GM23338 (cell line): ENCODE data around the gene CHRNA4. TPM values are rescaled to one million over a fixed set of nuclear protein-coding genes. Genes with fewer than 3 reads are reported as not detected.
A peak's percentile ranks its signal among the peaks of the same experiment; 100 is the strongest.

Experiments
- ATAC-seq: fragments of 200-7000 bp; cut with Tn5 transposase; 3 replicates; pipeline ENCODE4 v1.9.1; 2020
- DNase-seq: peaks from one replicate; pipeline ENCODE4 v3.0.0-alpha.2; 2015; ENCODE audit warnings: low spot score
- H2AFZ ChIP-seq: fragments of 200-600 bp; sonication (generic); 2 replicates; pipeline ENCODE4 v1.8.0; 2016; ENCODE audit warnings: antibody characterized with exemption, mild to moderate bottlenecking, moderate library complexity
- H3F3A ChIP-seq: fragments of 200-600 bp; sonication (generic); replicated peaks from 2 replicates; pipeline ENCODE4 v1.8.0; 2017; ENCODE audit warnings: antibody characterized with exemption, mixed run types, low read depth
- H3K27ac ChIP-seq: fragments of 200-600 bp; sonication (generic); 2 replicates; pipeline ENCODE4 v1.6.1; 2016; ENCODE audit warnings: low read depth
- H3K27me3 ChIP-seq: fragments of 200-600 bp; sonication (generic); 2 replicates; pipeline ENCODE4 v1.8.0; 2016; ENCODE audit warnings: mild to moderate bottlenecking, mixed run types, moderate library complexity; ENCODE audit not compliant: insufficient read depth
- H3K36me3 ChIP-seq: fragments of 200-600 bp; sonication (generic); 2 replicates; pipeline ENCODE4 v1.8.0; 2016; ENCODE audit warnings: mild to moderate bottlenecking; ENCODE audit not compliant: insufficient read depth
- H3K4me1 ChIP-seq: fragments of 200-600 bp; sonication (generic); 2 replicates; pipeline ENCODE4 v1.8.0; 2016; ENCODE audit warnings: mild to moderate bottlenecking, moderate library complexity; ENCODE audit not compliant: insufficient read depth
- H3K4me2 ChIP-seq: fragments of 200-600 bp; sonication (generic); 2 replicates; pipeline ENCODE4 v1.7.1; 2017; ENCODE audit warnings: mixed run types
- H3K4me3 ChIP-seq: fragments of 200-600 bp; sonication (generic); 2 replicates; pipeline ENCODE4 v1.6.1; 2016; ENCODE audit warnings: mixed run types
- H3K79me2 ChIP-seq: fragments of 200-600 bp; sonication (generic); replicated peaks from 2 replicates; pipeline ENCODE4 v1.8.0; 2017; ENCODE audit warnings: mild to moderate bottlenecking; ENCODE audit not compliant: insufficient read depth
- H3K9me2 ChIP-seq: fragments of 200-600 bp; sonication (generic); 2 replicates; pipeline ENCODE4 v1.8.0; 2017; ENCODE audit not compliant: insufficient read depth
- H4K20me1 ChIP-seq: fragments of 200-600 bp; sonication (generic); replicated peaks from 2 replicates; pipeline ENCODE4 v1.8.0; 2017; ENCODE audit warnings: mild to moderate bottlenecking; ENCODE audit not compliant: insufficient read depth
- H3K27ac Mint-ChIP-seq: 2 replicates; pipeline ENCODE4 v1.8.0; 2020; ENCODE audit warnings: inconsistent platforms, mild to moderate bottlenecking, moderate library complexity, mixed read lengths
- H3K27me3 Mint-ChIP-seq: 3 replicates; pipeline ENCODE4 v1.8.0; 2022; ENCODE audit warnings: low read depth, mild to moderate bottlenecking, moderate library complexity, mixed read lengths, inconsistent platforms; ENCODE audit not compliant: insufficient read depth, poor library complexity
- H3K36me3 Mint-ChIP-seq: 3 replicates; pipeline ENCODE4 v1.8.0; 2021; ENCODE audit warnings: low read depth, mild to moderate bottlenecking, inconsistent platforms, moderate library complexity, mixed read lengths
- H3K4me1 Mint-ChIP-seq: 3 replicates; pipeline ENCODE4 v1.8.0; 2020; ENCODE audit warnings: mild to moderate bottlenecking, inconsistent platforms, mixed read lengths
- H3K4me3 Mint-ChIP-seq: 3 replicates; pipeline ENCODE4 v1.8.0; 2021; ENCODE audit warnings: moderate library complexity, mild to moderate bottlenecking, inconsistent platforms, mixed read lengths
- H3K9me3 Mint-ChIP-seq: 3 replicates; pipeline ENCODE4 v1.8.0; 2020; ENCODE audit warnings: moderate library complexity, mild to moderate bottlenecking, inconsistent platforms, mixed read lengths
- CREB1 ChIP-seq: fragments of 250-450 bp; sonication (Bioruptor Pico); IDR thresholded peaks from 2 replicates; pipeline ENCODE4 v1.5.0; 2020; ENCODE audit warnings: low read depth, mild to moderate bottlenecking, moderate library complexity
- CTCF ChIP-seq, 2 experiments: fragments of 200-600 bp in 1 of 2; sonication (generic) in 1 of 2; conservative IDR thresholded peaks; 2 replicates each; pipeline versions ENCODE4 v1.5.1 to v1.6.1; 2016 to 2017; ENCODE audit warnings: antibody characterized with exemption in 2 of 2, low read depth in 2 of 2, mild to moderate bottlenecking in 2 of 2, moderate library complexity in 1 of 2
- EZH2 ChIP-seq: fragments of 200-600 bp; sonication (generic); IDR thresholded peaks from one replicate; pipeline ENCODE4 v1.8.0; 2017; ENCODE audit warnings: antibody characterized with exemption, mild to moderate bottlenecking, low read depth; ENCODE audit not compliant: unreplicated experiment
- EZH2phosphoT487 ChIP-seq: fragments of 200-600 bp; sonication (generic); IDR thresholded peaks from one replicate; pipeline ENCODE4 v1.8.1; 2018; ENCODE audit warnings: antibody characterized with exemption; ENCODE audit not compliant: unreplicated experiment
- JUNB ChIP-seq: IDR thresholded peaks from one replicate; pipeline ENCODE4 v1.6.1; 2016; ENCODE audit warnings: antibody characterized with exemption; ENCODE audit not compliant: unreplicated experiment
- NANOG ChIP-seq: IDR thresholded peaks from 2 replicates; pipeline ENCODE4 v1.6.1; 2016; ENCODE audit warnings: antibody characterized with exemption, borderline replicate concordance
- STAT1 ChIP-seq: IDR thresholded peaks from one replicate; pipeline ENCODE4 v1.6.1; 2016; ENCODE audit warnings: antibody characterized with exemption; ENCODE audit not compliant: unreplicated experiment
- ZNF114 ChIP-seq: fragments of 250-450 bp; sonication (Bioruptor Pico); IDR thresholded peaks from 2 replicates; pipeline ENCODE4 v1.5.0; 2020; ENCODE audit warnings: mild to moderate bottlenecking, moderate library complexity
- ZNF331 ChIP-seq: fragments of 250-450 bp; sonication (Bioruptor Pico); IDR thresholded peaks from 2 replicates; pipeline ENCODE4 v1.5.0; 2020; ENCODE audit warnings: low read depth, mild to moderate bottlenecking, moderate library complexity
- polyA plus RNA-seq: library from polyadenylated mRNA; unstranded; fragments of >200 nt; fragmentation: Nextera tagmentation; extraction: Ambion mirVana; gene quantifications from 2 replicates; pipeline ENCODE4 v1.2.1, GENCODE V29; 2016
- total RNA-seq: library from RNA; depleted of rRNA; stranded (reverse); fragments of >200 nt; shearing (Covaris generic); gene quantifications from 2 replicates; pipeline ENCODE4 v1.2.3, GENCODE V29; 2014

The CHRNA4 gene
- total and polyA plus RNA-seq, 2 experiments from 2014 or later: 2.7 to 3.9 TPM

GRCh38 chr20:63325554-63326313 is 35.4 kb downstream of the CHRNA4 start (continued):
- TF ChIP-seq ZNF331 (CRISPR knock-in tag) (no peak), EZH2 (no peak)

DNA sequence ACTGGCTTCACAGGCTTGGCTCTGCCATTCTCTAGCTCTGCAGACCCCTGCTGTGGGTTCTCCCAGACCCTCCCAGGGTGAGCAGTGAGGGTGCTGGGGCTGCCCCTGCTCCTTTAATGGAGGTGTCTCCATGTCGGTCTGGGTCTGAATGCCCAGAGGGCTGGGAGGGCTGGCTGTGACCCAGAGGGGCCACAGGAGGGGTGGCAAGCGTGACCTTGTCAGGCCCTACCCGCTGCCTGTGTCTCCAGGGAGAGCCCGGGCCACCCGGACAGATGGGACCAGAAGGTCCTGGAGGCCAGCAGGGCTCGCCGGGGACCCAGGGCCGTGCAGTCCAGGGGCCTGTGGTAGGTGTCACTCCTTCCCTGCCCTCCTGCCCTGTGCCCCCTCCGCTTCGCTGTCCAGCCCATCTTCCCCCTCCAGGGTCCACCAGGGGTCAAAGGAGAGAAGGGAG is 36.1 kb downstream of the CHRNA4 start:
- no peaks in the 10 kb centered on the region for H3F3A ChIP-seq
- ATAC-seq (no peak), DNase-seq (no peak)
- no peaks in the 10 kb centered on the region for H3K9me2 ChIP-seq
- no peak overlapping the region for H2AFZ ChIP-seq
- Mint-ChIP-seq H3K4me3 (no peak overlapping the region), H3K36me3 (no peaks in the 10 kb centered on the region; the same call in 2 of the 3 replicates), H3K27me3 (peaks cover 8% of the 10 kb centered on the region), H3K4me1 (peaks cover 8% of the 10 kb centered on the region), H3K27ac (no peak overlapping the region), H3K9me3 (no peaks in the 10 kb centered on the region; the same call in 2 of the 3 replicates)
- H4K20me1 ChIP-seq: no peaks in the 10 kb centered on the region
- H3K79me2 ChIP-seq: no peaks in the 10 kb centered on the region
- H3K36me3 ChIP-seq: no peaks in the 10 kb centered on the region
- TF ChIP-seq NANOG: no peak
- no peak for TF ChIP-seq ZNF114 (CRISPR knock-in tag)
- TF ChIP-seq STAT1: no peak
- no peak for TF ChIP-seq EZH2phosphoT487
- no peak for TF ChIP-seq EZH2
- no peak for TF ChIP-seq JUNB
- no peak for TF ChIP-seq ZNF331 (CRISPR knock-in tag)
- no peak for TF ChIP-seq CTCF (conservative IDR thresholded peaks at IDR 0.05; ENCODE audit: low read depth in 2 of 2)
- no peak overlapping the region for H3K4me2 ChIP-seq
- no peak overlapping the region for H3K4me3 ChIP-seq
- H3K27ac ChIP-seq: no peak overlapping the region
- H3K27me3 ChIP-seq: no peaks in the 10 kb centered on the region
- no peaks in the 10 kb centered on the region for H3K4me1 ChIP-seq

GRCh38 chr20:63323357-63323981 is 37.7 kb downstream of the CHRNA4 start:
- H3K4me1 Mint-ChIP-seq: peaks cover 8% of the 10 kb centered on the region
- H4K20me1 ChIP-seq: no peaks in the 10 kb centered on the region
- no peak overlapping the region for H3K4me2 ChIP-seq
- H3K27ac Mint-ChIP-seq: peak overlapping the region; percentile 28; the same call in 1 of the 2 replicates
- H3K4me3 Mint-ChIP-seq: no peak overlapping the region; the same call in 2 of the 3 replicates
- H3K79me2 ChIP-seq: no peaks in the 10 kb centered on the region
- H3K9me3 Mint-ChIP-seq: no peaks in the 10 kb centered on the region; the same call in 2 of the 3 replicates
- no peaks in the 10 kb centered on the region for H3K9me2 ChIP-seq
- TF ChIP-seq CTCF (conservative IDR thresholded peaks at IDR 0.05; ENCODE audit: low read depth in 2 of 2) (peak; percentile 26 to 38), CREB1 (CRISPR knock-in tag) (no peak)
- H3F3A ChIP-seq: no peaks in the 10 kb centered on the region
- no peaks in the 10 kb centered on the region for H3K4me1 ChIP-seq
- H2AFZ ChIP-seq: no peak overlapping the region
- no peaks in the 10 kb centered on the region; the same call in 2 of the 3 replicates for H3K36me3 Mint-ChIP-seq
- no peaks in the 10 kb centered on the region for H3K36me3 ChIP-seq
- peak; percentile 49 for DNase-seq
- H3K27ac ChIP-seq: no peak overlapping the region
- peaks cover 8% of the 10 kb centered on the region for H3K27me3 Mint-ChIP-seq
- no peak overlapping the region for H3K4me3 ChIP-seq
- no peaks in the 10 kb centered on the region for H3K27me3 ChIP-seq
- ATAC-seq: peak; percentile 24
